Activated CD8-positive, alpha-beta memory T cell treated with anti-CD3 and anti-CD28 coated beads for 24 hours (primary cell): ENCODE measurements around the gene EVC2.

Experiments
- DNase-seq: peaks from one replicate; pipeline ENCODE4 v3.0.0-alpha.2; 2020

Gene EVC2

DNA sequence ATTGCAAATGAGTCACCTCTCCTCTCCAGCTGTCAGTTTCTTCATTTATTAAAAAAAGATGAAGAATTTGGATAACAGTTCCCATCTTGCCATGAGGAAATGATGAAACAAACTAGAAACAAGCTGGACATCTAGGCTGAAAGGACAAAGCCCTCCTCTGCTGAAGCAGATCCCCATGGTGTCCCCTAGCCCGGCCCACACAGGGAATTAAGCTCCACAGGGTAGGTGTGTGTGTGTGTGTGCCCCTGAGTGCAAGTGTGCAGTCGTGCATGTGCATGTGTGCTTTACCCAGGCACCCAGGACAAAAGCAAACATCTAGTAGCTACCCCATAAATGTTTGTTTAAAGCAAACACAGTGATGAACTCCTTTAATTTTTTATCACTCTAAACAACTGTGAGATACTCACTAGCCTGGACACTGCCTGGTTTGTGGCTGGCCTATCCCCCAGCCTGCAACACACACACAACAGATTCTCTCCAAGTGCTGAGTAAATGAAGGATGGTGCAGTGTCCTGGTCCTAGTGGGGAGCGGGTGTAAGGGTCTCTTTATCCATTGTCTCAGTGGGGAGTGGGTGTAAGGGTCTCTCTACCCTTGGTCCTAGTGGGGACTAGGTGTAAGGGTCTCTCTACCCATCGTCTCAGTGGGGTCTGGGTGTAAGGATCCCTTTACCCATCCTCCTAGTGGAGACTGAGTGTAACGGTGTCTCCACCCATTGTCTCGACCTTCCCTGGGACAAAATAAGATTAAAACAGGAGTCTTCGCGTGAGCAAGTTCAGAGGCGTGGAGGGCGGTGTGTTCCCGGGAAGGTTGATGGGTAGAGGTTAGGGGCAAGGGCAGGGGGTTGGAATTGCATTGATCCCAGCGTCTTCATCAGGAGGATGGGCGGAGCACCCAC is 2.0 kb upstream of the EVC2 start:
- DNase-seq: no peak

DNA sequence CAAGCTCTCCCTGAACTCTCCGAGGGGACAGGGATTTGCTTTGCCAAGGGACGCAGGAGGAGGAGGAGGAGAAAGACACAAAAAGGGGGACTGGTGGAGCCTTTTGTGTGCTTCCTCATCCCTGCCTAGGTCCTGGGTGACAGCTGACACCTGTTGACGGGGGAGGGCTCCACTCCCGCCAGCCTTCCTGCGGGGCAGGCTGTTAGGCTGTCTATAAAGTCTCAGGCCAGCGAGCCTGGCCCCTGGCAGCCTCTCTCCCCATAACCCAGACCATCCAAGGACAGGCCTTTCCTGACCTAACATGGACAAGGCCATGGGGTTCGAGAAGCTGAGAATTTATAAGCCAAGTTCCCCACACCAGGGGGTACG is 832 bp upstream of the EVC2 start:
- no peak for DNase-seq

DNA sequence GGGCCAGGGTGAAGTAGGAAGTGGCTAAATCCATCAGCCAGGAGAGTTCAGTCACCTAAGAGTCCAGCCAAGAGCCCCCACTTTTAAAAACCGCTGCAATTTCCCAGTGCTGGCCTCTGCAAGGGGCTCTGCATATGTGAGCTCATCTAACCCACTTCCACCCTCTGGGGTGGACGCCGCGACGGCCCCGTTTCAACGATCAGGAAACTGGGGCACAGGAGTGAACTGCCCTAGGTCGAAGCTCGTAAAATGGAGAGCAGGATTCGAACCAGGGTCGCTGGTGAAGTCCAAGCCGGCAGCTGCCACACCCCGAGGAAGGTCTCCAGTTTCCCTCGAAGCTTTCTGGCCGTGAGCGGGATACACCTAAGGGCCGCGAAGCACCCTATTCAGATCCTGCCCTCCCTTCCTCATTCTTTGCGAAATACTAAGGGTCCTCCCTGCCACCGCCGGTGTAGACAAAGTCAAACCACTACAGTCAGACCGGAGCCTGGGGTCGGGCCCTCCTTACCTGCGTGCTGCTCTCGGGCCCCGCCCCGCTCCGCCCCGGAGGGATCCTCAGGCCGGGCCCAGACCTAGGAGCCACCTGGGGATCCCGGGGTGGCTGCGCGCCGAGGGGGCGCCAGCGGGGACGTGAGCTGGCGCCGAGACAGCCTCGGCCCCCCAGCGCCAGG is 446 bp downstream of the EVC2 start:
- no peak for DNase-seq

DNA sequence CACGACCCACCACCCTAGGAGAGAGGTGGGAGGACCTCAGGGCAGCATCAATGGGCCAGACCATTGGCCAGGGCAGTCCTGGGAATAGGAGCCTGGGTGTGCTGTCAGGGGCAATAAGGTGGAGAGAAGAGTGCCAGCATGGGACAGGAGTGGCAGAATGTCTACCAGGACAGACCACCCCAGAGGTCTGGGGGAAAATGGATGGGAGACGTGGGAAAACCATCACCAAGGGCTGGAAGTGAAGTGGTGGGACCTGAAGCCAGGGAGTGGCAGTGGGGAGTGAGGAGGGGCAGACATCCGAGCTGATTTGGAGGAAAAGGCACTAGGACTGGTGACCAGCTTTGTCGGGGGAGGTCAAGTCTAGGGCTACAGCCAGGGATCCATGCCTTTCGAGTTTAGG is 993 bp downstream of the EVC2 start:
- no peak for DNase-seq

DNA sequence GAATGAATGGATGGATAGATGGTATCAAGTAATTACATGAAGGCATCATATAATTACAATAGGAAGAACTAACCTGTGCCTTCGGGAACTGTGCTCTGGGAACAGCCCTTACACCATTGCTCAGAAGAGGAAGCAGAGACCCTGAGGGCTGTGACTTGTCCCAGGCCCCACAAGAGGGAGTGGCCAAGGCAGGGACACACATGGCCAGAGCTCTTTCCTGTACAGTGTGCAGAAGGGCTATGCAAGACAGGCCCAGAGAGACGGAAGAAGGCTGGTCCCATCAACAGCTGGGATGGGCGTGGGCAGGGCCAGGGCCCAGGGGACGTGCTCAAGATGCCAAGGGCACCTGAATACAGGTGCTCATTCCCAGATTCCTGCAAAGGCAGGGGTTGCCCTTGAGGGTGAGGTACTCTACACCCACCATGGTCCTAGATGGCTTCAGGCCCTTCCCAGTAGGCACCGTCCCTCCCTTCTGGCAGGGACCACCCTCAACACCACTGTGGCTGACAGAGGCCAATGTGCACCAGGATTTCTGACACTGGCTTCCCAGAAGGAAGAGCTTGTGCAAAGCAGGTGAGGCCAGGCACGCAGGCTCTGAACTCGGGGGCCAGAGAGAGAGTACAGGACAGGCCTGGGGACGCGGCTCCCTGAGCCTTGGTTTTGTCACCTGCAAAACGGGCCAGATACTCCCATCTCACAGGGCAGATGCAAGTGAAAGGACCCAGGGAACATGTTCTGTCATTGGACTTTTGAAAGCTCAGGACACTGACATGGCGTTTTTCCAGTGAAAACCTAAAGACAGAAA is 1.7 kb downstream of the EVC2 start:
- no peak for DNase-seq

DNA sequence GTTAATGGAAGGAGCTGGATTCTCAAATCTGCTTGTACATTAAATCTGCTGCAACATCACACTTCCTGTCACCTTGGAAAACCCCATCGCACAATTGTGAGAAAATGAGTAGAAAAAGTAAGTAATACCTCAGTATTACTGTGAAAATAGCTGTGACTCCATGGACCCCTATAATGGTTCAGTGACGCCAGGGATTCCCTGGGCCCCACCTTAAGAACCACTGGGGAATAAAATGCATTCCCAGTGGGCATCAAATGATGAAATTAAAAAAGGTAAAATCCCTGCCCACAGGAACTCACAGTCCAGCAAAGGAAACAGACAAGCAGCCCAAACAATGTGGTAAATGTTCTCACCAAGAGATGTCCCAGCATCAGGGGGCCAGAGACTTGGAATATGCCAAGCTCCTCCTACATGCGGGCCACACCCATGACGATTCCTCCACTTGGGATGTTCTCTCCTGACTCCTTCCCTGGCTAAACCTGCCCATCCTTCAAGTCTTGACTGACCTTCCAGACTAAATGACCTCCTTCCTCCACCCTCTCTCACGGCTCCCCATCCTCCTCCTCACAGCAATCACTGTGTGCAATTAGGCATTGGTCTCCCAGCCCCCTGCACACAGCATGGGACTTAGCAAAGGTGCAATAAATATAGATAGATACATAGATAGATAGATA is 2.6 kb downstream of the EVC2 start:
- DNase-seq: no peak

DNA sequence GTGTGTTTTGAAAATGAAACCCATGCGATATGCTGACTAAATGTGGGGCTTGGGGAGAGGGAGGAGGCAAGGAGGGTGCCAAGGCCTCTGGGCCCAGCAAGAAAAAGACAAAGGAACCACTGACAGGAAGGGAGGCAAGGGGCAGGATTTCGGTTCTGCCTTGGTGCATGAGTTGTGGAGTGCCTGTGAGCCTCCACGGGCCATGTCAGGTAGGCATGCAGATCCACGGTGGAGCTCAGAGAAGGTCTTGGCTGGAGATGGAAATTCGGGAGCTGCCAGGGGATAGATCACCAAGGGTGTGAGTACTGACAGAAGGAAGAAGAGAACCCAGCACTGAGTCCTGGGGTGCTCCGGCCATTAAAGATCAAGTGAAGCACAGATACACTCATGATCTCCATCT is 4.1 kb downstream of the EVC2 start:
- DNase-seq: no peak

DNA sequence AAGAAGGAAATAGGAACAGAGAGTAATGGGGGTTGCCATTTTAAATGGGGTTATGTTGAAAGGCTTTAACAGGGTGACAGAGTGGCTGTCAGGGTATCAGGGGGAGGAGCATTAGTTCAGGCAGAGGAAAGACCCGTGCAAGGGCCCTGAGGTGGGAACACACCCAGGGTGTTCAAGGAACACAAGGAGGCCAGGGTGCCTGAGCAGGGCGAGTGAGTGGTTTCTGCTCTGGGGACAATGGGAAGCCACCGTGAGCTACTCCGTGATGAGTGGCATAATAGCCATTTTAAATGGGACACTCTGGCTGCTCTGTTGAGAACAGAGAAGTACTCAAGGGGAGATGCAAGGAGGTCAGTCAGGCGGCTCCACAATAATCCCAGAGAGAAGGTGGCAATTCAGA is 4.5 kb downstream of the EVC2 start:
- no peak for DNase-seq

DNA sequence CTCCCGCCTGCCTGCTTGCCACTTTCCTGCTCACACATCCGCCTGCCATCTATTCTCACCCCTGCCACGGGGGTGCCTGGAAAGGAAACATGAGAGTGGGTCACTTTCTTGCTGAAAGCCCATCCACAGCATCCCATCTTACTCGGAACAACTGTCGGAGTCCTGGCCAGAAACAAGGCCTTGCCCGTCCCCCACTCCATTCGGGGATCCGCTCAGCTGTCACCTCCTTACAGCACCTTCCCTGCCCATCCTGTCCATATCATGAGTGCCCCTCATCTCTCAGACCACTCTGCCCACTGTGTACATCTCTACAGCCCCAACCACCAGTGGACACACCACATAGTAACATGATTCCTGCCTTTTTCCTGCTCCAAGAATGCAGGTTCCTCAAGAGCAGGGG is 6.4 kb downstream of the EVC2 start:
- no peak for DNase-seq

DNA sequence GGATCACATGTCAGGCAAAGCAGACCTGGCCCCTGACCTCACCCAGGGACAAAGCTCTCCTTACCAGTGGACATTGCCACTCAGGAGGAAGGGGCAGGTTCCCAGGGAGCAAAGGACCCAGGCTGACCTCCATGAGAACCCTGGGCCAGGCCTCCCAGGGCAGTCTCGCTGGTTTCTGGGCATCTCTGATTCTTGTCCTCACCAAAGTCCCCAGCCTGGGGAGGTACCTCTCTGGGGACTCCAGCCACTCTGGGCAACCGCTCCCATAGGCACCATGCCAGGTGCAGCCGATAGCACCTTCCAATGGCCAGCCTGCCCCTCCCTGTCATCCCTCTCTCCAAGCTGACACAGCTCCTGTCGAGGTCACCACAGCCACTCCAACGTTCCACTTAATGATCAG is 7.9 kb downstream of the EVC2 start:
- DNase-seq: no peak

DNA sequence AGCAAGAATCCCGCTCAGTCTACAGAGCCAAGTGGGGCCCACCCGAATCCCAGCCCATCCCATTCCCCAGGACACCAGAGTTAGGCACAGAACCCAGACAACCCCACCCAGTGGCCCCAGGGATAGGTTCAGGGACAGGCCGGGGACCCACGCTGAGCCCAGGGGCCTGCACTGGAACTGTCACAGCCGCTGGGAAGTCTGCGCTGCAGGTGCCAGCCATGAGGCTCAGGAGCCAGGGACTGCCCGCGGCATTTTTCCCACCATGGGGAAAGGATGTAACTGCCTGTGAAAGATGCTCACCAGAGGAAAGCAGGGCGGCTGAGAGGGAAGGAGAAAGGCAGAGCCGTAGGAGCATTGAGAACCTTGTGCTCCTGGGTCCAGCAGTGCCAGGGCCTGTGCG is 12.0 kb downstream of the EVC2 start:
- no peak for DNase-seq

DNA sequence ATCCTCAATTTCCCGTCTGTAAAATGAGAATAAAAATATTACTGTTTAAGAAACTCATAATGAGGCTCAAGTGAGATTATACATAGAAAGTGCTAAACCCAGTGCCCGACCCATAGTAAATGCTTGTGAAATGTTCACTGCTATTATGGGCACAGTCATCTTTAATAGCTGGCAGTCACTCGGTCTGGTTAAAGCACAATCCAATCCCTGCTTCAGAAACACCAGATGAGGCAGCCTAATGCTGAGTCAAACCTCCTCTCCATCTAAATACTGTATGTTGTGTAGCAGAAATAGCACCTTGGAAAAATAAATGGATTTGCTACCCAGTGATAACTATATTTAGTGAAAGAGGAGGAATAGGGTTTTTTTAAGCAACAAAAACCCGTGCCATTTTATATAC is 14.5 kb downstream of the EVC2 start:
- no peak for DNase-seq

DNA sequence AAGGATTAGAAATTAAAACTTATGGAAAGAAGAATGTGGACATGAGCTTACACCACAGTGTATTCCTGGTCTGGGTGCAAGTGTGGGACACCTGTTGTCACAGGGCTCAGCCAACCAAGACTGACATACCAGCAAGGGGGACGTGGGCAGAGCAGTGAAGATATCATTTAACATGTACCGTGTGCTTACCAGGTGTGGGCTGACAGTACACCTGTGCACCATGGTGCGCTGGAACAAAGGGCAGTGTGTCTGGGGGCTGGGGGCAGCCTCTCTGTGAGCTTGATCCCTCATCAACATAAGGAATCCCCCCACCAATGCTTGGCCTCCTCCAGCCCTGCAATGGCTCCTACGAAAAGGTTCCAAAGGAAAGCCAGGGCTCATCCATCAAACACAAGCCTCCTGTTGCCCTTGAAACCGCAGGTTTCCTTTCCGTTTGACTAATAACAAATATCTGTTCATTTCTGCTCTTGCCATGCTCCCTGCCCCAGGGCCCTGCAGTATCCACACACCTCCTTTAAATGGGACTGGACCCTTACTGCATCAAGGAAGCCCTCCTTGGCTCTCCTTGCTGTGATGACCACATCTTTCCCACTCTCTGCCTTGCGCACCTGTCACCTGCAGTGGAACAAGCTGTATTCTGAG is 16.7 kb downstream of the EVC2 start:
- no peak for DNase-seq

DNA sequence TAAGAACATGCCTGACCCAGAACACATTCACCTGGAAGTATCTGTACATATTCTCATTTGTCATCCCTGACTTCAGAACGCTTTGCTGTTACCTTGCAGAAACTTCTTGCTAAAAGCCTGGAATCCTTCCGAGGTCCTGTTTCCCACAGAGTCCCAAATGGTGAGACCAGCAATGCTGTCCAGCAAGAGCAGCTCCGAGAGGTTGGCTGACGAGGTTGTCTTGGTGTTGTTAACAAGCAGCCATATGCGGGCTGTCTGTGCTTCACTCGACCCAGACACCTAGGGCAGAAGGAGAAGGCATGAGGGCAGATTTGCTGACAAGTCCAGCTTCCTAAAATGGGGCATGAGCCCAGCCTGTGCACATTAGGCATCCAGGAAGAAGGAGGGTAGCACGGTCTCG is 19.3 kb downstream of the EVC2 start:
- no peak for DNase-seq

DNA sequence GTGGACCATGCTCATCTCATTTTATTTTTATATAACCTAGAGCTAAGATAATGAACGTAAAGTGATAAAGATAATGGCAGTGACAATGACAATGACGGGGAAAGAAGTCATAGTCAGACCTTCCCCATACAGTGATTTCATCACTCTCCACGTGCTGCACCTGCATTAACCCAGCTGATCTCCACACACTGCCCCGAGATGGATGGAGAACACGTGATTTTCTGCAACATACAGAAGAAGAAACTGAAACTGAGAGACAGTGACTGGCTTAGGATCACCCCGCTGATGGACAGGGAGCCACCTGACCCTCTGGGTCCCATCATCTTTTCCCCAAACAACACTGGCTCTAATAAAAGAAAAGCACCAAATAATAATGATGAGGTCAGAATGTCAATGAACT is 22.0 kb downstream of the EVC2 start:
- no peak for DNase-seq

DNA sequence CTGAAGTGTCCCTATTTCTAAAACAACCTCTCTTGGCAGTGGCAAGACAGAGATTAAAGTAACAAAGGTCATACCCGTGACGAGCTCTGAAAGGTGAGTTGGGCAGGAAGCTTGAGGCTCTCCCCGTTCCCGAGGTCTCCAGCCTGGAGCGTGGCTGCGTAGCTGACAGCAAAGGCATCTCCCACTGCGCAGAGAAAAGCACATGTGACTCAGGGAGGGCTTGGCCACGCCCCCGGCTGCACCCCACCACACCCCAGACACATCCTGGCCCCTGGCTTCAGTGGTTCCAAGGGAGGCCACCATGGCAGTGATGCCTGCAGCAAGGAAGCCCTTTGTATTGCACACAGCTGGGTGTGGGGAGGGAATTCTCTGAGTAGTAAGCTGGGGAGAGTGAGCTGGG is 23.1 kb downstream of the EVC2 start:
- DNase-seq: no peak

DNA sequence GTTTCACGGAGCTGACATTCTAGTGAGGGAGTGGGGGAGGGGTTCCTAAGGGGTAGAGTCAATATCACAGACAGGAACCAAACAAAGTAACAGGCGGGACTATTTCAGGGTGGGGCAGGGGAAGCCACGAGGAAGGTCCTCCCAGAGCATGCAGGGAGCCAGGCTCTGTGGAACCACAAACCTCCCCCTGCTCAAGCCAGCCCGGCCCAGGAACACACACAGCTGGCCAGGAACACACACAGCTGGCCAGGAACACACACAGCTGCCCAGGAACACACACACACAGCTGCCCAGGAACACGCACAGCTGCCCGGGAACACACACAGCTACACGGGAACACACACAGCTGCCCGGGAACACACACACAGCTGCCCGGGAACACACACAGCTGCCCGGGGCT is 24.8 kb downstream of the EVC2 start:
- no peak for DNase-seq

DNA sequence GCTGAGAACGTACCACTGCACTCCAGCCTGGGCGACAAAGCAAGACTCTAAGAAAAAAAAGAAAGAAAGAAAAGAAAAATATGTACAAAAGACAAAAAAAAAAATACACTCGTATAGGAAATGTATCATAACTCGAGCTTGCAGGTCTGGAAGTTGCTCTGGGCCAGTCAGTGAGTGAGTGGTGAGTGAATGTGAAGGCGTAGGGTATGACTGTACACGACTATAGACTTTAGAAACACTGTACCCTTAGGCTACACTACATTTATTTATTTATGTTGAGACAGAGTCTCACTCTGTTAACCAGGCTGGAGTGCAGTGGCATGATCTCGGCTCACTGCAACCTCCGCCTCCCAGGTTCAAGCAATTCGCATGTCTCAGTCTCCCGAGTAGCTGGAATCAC is 29.4 kb downstream of the EVC2 start:
- DNase-seq: no peak

DNA sequence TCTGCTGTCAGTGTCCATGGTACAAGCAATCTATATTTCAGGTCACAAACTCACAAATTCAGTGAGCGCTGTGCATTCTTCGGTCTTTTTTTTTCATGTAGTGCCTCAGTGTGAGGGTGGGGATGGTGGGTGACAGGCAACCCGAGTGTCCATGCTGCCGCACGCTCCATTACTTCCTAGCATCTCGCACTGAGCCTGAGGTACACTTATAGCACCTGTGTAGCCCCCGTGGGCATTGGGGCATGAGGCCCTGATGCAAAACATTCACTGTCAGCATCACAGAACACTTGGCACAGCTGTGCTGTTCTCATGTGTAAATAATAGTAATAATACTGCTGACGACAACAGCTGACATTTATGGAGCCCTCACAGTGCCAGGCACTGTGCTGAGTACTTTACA is 31.6 kb downstream of the EVC2 start:
- DNase-seq: no peak

DNA sequence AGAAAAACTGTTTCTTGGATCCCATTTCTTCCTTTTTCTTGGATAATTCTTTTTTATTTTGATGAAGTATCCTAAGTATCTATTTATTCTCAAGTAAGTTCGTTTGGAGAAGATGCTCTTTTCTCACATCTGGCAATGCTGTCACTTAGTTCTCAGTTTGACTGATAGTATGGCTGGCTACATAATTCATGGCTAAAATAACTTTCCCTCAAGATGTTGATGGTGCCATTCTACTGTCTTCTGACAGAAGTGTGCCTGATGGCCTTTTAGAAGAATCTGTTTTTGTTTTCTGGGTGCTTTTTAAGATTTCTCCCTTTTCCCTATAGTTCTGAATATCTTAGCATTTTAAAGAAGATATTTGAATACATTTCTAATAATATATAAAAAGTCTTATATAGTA is 41.6 kb downstream of the EVC2 start:
- DNase-seq: no peak

DNA sequence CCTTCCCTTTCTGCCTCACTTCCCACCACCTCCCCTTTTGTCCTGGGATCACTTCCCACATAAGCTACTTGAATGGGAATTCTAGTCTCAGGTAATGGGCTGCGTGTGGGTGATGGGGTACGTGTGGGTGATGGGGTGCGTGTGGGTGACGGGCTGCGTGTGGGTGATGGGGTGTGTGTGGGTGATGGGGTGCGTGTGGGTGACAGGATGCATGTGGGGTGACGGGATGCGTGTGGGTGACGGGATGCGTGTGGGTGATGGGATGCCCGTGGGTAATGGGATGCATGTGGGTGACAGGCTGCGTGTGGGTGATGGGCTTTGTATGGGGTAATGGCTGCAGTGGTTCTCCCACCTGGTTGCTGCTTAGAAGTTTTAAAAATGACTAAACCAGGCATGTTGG is 43.6 kb downstream of the EVC2 start:
- no peak for DNase-seq

DNA sequence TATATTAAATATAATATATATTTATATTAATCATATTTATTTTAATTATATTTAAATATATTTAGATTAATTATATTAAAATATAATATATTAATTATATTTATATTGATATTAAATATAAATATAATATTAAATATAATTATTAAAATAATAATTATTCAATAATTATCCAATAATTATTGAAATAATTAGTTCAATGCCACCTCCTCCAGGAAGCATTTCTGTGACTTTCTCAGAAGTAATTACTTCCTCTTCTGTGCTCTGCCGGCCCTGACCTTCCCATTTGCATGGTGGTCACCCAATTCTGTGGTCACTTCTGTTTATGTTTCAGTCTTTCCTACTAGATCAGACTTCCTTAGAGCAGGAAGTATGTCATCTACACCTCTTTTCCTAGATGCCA is 45.8 kb downstream of the EVC2 start:
- no peak for DNase-seq

DNA sequence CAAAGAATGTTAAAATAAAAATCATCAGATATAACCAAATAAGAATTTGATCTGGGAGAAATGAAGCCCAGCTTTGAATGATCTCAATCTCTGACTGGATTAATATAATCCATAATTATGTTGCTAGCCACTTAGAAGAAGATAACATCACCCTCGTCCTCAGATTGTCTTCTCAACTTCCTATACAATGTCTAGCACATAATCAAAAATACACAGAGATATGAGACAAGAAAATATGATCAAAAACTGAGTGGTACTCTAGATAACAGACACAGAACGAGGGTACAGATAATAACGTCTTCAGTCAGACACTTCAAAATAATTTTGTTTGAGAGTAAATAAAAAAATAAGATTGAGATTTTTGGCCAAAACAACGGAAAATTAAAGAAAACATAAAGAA is 47.1 kb downstream of the EVC2 start:
- no peak for DNase-seq
